ENCODE data around the gene LEMD2. TPM values are rescaled to one million over a fixed set of nuclear protein-coding genes. Genes with fewer than 3 reads are reported as not detected.

LEMD2 gene
- total and polyA plus RNA-seq, 10 donors, result 38.6 to 97.6 (median 61.6) TPM

GRCh38 chr6:33755070-33755869 is 33.7 kb downstream of the LEMD2 start:
- peaks cover 0 to 5% (median 1%) of the 10 kb centered on the region in 6 donors for H3K4me1 ChIP-seq
- no peaks in the 10 kb centered on the region for H3K36me3 ChIP-seq
- no peak for DNase-seq
- WGBS, 5 donors, result 69 to 79% (median 78%) methylated on average over 13 of the region's 13 CpGs
- intact Hi-C loops (cut with DNase I; ENCODE audit: low total_unique reads), result no loop called here
- H3K27ac ChIP-seq, result no peak overlapping the region
- TF ChIP-seq, protein P1, sequence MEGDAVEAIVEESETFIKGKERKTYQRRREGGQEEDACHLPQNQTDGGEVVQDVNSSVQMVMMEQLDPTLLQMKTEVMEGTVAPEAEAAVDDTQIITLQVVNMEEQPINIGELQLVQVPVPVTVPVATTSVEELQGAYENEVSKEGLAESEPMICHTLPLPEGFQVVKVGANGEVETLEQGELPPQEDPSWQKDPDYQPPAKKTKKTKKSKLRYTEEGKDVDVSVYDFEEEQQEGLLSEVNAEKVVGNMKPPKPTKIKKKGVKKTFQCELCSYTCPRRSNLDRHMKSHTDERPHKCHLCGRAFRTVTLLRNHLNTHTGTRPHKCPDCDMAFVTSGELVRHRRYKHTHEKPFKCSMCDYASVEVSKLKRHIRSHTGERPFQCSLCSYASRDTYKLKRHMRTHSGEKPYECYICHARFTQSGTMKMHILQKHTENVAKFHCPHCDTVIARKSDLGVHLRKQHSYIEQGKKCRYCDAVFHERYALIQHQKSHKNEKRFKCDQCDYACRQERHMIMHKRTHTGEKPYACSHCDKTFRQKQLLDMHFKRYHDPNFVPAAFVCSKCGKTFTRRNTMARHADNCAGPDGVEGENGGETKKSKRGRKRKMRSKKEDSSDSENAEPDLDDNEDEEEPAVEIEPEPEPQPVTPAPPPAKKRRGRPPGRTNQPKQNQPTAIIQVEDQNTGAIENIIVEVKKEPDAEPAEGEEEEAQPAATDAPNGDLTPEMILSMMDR (IDR thresholded peaks at IDR 0.05 in 8 of 11, conservative IDR thresholded peaks at IDR 0.05 in 3 of 11), result no peak
- TF ChIP-seq POLR2A (IDR thresholded peaks at IDR 0.05), result no peak
- TF ChIP-seq POLR2AphosphoS5 (IDR thresholded peaks at IDR 0.05), result no peak
- H3K27me3 ChIP-seq (replicated peaks in 1 of 7), result no peaks in the 10 kb centered on the region
- H3K9me3 ChIP-seq, result no peaks in the 10 kb centered on the region
- no peak overlapping the region for H3K4me3 ChIP-seq

DNA sequence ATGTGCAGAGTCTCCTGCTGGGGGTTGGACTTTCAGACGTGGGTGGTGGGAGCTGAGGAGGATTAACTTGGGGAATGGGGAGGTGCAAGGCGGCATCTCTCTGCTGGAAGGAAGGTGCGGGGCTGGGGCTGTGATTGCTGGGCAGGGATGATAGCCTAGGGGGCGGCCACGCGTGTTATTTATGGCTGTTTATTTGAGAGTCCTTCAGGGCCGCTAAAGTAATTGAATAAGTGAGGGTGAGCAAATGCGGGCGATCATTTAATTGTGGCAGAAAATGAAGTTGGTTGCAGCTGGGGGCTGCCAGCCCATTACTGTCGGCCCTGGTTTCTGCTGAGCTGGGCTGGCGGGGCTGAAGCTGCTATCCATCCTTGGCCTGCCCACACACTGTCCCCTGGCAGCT is 34.7 kb downstream of the LEMD2 start:
- Histone ChIP-seq H3K27me3 (replicated peaks in 1 of 7) (no peaks in the 10 kb centered on the region), H3K36me3 (no peaks in the 10 kb centered on the region), H3K9me3 (no peaks in the 10 kb centered on the region), H3K4me1 (peaks cover 0 to 5% (median 0%) of the 10 kb centered on the region in 6 donors), H3K4me3 (no peak overlapping the region), H3K27ac (no peak overlapping the region)
- TF ChIP-seq POLR2A (IDR thresholded peaks at IDR 0.05) (no peak), POLR2AphosphoS5 (IDR thresholded peaks at IDR 0.05) (no peak)
- TF ChIP-seq, protein P1 (IDR thresholded peaks at IDR 0.05 in 8 of 11, conservative IDR thresholded peaks at IDR 0.05 in 3 of 11), result no peak
- intact Hi-C loops (cut with DNase I; ENCODE audit: low total_unique reads), result no loop called here
- no peak for DNase-seq
- WGBS, 5 donors, result 85 to 94% (median 88%) methylated on average over 11 of the region's 11 CpGs

DNA sequence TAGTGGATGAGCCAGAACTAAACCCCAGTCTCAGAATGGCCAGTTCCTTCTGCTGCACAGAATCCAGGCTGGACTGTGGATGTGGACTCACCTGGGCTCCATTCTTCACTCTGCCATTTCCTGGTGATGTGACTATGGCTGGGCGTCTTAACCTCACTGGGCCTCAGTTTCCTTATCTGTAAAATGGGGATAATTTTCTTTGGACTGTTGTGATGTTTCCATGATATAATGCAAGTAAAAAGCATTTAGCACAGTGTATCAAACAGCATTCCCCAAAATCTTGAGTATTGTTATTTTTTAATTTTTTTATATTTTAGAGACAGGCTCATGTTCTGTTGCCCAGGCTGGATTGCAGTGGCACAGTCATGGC is 36.3 kb downstream of the LEMD2 start:
- intact Hi-C loops (cut with DNase I; ENCODE audit: low total_unique reads), result no loop called here
- Histone ChIP-seq H3K27me3 (replicated peaks in 1 of 7) (peaks cover 0 to 6% (median 0%) of the 10 kb centered on the region in 7 donors), H3K9me3 (no peaks in the 10 kb centered on the region), H3K4me1 (peaks cover 0 to 5% (median under 1%) of the 10 kb centered on the region in 6 donors), H3K36me3 (no peaks in the 10 kb centered on the region), H3K4me3 (no peak overlapping the region), H3K27ac (no peak overlapping the region)
- 85 to 96% (median 95%) methylated on average over 1 of the region's 1 CpG for WGBS, 5 donors
- no peak for TF ChIP-seq POLR2A (IDR thresholded peaks at IDR 0.05)
- TF ChIP-seq, protein P1 (IDR thresholded peaks at IDR 0.05 in 8 of 11, conservative IDR thresholded peaks at IDR 0.05 in 3 of 11), result no peak
- no peak for TF ChIP-seq POLR2AphosphoS5 (IDR thresholded peaks at IDR 0.05)
- DNase-seq, result no peak

- TF ChIP-seq POLR2AphosphoS5 (IDR thresholded peaks at IDR 0.05), result no peak
- TF ChIP-seq POLR2A (IDR thresholded peaks at IDR 0.05), result no peak
- TF ChIP-seq, protein P1 (IDR thresholded peaks at IDR 0.05 in 8 of 11, conservative IDR thresholded peaks at IDR 0.05 in 3 of 11), result no peak
- peaks cover 0 to 6% (median 0%) of the 10 kb centered on the region in 7 donors for H3K27me3 ChIP-seq (replicated peaks in 1 of 7)
- WGBS, 5 donors, result 70 to 78% (median 75%) methylated on average over 10 to 15 of the region's 15 CpGs
- H3K4me3 ChIP-seq, result no peak overlapping the region
- DNase-seq, result no peak
- no peaks in the 10 kb centered on the region for H3K9me3 ChIP-seq
- H3K4me1 ChIP-seq, result peaks cover 0 to 11% (median 2%) of the 10 kb centered on the region in 6 donors
- peak overlapping the region in 3 of 8 donors; percentile 6 to 58 (median 38) for H3K27ac ChIP-seq
- no peaks in the 10 kb centered on the region for H3K36me3 ChIP-seq
- intact Hi-C loops (cut with DNase I; ENCODE audit: low total_unique reads), result no loop called here
Measured at GRCh38 chr6:33751771-33752645, 36.9 kb downstream of the LEMD2 start.
